ENCODE data around the gene CDYL.
"Not testable (repeated sequence)": the region's sequence is repeated elsewhere in the genome, so short reads cannot be mapped to it uniquely, and the experiment has no call there.

DNA sequence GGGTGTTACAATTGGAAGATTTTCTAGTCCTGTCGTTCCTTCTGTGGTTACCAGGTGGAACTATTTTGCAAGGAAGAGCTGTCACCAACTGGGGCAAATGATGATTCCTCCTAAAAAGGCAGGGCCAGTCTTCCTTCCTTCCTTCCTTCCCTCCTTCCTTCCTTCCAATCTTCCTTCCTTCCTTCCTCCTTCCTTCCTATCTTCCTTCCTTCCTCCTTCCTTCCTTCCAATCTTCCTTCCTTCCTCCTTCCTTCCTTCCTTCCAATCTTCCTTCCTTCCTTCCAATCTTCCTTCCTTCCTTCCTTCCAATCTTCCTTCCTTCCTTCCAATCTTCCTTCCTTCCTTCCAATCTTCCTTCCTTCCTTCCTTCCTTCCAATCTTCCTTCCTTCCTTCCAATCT, 76.0 kb downstream of the CDYL start:
- TF ChIP-seq POLR2A, POLR2AphosphoS5 (IDR thresholded peaks at IDR 0.05): not testable (repeated sequence)
